Non-pigmented ciliary epithelial cell (primary cell): ENCODE results near the gene ZFX.

ENCODE experiments used
- DNase-seq: peaks from one replicate; pipeline ENCODE4 v3.0.0-alpha.2; 2010; ENCODE audit warnings: low read depth

ZFX gene

DNA sequence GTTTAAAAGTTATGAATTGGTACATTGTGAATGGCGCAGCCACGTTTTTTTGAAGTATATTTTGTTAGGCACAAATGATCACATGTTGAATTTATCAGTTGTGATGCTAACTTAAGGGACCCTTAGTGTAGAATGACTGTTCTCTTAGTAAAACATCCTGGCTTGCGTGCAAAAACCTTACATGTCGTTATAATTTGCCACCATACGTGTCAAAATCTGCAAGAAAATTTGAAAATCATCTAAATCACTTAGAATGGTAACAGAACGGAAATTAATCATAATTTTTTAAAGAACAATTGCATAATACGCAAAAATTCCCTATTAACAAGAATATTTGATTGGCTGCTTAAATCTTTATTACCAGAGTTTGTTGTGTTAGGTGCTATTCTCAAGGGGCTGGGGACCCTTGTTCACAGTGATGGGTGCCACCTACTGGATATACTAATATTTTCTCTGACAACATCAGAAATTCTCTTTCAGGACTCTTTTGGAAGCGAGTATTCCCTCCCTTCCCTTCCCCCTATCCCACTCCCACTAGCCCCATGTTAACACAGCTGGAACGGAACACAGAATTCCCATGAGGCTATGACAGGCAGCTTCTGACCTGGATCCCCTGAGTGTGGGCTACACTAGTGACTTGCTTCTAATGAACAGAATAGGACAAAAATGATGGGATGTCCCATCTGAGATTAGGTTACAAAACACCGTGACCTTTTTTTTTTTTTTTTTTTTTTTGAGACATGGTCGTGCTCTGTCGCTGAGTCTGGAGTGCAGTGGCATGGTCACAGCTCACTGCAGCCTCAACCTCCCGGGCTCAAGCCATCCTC, 92.5 kb downstream of the ZFX start:
- no peak for DNase-seq

DNA sequence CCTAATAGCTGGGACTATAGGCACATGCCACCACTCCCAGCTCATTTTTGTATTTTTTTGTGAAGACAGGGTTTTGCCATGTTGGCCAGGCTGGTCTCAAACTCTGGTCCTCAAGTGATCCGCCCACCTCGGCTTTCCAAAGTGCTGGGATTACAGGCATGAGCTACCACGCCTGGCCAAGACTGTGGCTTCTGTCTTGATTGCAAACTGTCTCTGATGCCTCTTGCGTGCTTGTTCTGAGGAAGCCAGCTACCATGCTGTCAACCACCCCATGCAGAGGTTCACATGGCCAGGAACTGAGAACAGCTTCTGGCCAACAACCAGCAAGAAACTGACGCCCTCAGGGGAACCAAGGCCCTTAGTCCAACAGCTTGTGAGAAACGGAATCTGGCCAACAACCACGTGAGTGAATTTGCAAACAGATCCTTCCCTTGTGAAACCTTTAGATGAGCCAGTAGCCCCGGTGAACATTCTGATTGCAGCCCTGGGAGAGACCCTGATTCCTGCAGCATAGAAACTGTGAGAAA, 93.2 kb downstream of the ZFX start:
- no peak for DNase-seq

DNA sequence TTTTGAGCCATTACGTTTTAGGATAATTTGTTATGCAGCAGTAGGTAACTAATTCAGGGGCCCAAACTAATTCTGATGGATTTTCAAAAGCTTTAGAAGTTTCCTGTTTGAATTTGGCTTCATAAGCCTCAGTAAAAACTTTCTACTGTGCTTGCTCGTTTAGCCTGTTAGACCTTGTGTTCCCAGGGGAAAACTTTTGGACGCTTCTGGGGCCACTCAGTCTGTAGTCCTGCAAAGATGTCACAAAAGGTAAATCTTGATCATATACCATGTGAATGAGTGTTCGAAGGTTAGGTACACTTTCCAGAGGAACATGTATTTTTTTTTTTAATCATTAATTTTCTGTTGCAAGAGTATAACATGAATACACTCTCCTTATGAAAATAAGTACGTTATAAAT, 93.7 kb downstream of the ZFX start:
- DNase-seq: no peak

DNA sequence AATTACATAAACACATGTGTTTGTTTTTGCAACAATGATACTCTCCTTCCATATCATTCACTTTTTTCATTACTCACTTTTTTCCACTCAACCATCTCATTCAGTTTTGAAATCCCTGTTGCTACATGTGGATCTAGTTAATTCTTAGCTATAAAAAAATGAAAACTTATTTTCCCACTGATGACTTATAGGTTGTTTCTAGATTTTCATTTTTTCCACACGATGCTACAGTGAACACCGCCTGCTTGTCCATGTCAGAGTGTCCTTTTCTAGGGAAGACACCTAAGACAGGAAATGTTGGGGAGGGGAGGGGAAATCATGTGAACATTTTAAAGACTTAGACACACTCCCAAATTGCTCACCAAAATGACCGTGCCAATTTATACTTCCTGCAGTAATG, 94.2 kb downstream of the ZFX start:
- DNase-seq: no peak

DNA sequence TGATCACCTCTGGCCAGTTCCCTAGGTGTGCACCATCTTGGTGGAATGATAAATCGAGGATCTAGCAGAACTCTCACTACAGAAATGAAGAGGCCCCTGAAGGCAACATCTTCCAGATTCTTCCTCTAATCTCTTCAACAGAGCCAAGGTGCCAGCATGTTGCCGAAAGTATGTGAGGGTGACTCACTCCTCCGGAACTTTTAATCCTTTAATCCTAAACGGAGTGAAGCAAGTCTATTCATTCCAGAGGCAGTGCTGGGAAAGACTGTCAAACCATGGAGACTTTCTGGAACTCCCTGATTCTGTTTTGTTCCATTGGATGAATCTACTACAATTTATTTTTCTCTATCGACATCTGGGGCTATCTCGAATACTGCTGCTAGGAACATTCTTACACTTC, 95.7 kb downstream of the ZFX start:
- DNase-seq: no peak

DNA sequence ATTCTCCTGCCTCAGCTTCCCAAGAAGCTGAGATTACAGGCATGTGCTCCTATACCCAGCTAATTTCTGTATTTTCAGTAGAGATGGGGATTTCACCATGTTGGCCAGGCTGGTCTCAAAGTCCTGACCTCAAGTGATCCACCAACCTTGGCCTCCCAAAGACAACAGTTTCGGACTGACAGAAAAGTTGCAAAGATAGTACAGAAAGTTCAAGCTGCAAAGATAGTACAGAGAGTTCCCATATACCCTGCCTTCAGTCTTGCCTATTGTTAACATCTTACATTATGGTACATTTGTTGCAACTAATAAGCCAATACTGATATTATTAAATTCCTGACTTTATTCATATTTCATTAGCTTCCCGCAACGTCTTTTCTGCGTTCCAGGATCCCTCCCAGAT, 98.5 kb downstream of the ZFX start:
- no peak for DNase-seq

DNA sequence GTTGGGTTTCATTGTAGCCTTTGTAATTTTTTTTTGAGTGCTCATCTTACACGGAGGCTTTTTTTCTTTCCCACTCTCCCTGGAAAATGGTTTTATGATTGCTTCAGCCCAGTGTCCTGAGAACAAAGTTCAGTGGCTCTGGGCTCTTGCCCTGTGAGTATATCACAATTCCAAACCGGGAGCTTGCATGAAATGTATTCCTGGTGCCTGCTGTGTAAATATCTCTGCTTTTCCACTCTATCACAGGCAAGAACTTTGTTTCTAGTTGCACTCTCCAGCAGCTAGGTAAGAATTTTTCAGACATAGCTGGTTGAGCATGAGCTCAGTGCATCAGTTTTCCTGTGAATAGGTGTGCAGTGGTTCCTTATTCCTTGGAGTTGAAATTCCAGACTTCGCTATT, 103.5 kb downstream of the ZFX start:
- no peak for DNase-seq

DNA sequence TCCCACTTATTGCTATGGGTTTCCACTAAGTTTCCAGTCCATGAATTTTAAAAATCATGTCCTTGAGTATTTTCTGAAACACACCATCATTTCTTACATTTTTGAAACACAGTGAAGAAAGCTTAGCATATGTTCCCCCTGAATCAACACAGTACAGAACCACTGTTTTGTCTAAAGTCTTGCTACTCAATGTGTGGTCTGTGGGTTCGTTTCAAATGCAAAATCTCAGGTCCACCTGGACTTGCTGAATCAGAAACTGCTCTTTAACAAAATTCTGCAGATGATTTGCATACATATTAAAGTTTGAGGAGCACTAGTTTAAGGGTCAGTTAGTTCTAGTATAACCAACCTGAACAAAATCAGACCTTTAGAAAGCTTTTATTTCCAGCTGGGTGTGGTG, 103.9 kb downstream of the ZFX start:
- DNase-seq: no peak

DNA sequence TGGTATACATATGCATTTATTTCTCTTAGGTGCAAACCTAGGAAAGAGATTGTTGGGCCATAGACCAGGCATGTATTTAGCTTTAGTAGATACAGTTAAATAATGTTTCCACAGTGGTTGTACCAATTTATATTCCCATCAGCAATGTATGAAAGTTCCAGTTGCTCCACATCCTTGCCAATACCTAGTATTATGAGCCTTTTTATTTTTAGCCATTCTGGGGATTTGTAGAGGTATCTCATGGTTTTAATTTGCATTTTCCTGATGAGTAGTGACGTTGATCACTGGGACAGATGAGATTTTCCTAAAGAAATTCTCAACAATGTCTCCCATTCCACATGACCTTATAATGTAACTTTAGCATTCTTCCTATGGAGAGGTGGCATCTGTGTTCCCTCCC, 107.5 kb downstream of the ZFX start:
- DNase-seq: no peak

DNA sequence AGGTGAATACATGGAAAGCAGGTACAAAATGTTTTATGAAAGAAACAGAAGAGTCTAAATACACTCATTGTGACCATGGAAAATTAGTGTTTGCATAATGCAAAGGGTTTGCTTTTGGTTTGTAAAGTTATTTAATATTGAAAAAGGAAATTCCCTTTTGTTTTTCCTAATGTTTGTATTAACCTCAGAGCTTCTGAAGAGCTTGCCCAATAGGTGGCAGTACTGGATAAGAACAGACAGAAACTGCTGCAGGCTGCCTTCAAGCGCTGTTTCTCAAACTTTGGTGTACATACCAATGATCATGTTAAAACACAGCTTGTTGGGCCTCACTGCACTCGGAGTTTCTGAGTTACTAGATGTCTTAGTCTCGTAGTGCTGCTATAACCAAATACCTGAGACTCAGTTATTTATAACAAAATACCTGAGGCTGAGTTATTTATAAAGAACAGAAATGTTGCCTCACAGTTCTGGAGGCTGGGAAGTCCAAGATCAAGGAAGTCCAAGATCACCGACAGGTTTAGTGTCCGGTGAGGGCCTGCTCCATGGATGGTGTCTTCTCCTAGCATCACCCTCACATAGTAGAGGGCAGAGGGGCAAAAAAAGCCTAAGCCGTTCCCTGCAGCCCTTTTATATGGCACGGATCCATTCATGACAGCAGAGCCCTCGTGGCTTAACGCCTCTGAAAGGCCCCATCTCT, 110.2 kb downstream of the ZFX start:
- DNase-seq: no peak

DNA sequence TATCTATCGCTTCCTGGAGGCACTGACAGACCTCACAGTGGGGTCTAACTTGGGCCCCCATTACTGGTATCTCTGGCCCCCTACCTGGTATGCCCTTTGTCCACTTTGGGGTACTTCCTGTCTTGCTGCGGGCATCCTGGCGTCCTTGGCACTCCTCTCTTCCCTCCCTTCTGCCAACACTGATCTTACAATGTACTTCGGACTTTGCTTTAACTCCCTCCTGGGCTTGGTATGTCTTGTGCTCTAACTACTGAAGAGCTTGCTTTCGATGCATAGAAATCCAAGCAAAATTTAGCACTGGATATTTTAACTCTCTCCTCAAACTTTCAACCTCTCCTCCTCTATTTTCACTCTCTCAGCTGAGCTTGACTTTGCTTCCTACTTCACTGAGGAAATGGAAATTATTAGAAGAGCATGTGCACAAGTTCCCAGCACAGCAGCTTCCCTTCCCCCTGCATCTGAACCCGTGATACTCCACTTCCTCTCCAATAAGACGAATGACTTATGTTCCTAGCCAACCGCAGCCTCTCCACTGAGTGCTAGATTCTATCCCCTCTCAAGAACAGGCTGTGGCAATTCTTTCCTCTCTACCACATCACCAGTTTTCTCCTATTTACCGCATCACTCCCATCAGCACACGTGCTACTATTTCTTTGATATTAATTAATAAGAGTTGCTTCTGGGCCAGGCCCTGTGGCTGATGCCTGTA, 111.5 kb downstream of the ZFX start:
- no peak for DNase-seq

DNA sequence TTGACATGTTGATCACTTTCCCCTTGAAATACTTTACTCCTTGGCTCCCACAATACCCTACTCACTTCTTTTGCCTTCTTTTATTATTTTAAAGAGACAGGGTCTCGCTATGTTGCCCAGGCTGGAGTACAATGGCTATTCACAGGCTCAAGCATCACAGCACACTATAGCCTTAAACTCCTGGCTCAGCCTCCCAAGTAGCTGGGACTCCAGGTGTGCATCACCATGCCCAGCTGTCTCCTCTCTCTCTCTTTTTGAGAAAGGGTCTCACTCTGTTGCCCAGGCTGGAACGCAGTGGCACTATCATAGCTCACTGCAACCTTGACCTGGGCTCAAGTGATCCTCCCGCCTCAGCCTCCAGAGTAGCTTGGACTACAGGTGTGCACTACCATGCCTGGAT, 112.8 kb downstream of the ZFX start:
- no peak for DNase-seq

DNA sequence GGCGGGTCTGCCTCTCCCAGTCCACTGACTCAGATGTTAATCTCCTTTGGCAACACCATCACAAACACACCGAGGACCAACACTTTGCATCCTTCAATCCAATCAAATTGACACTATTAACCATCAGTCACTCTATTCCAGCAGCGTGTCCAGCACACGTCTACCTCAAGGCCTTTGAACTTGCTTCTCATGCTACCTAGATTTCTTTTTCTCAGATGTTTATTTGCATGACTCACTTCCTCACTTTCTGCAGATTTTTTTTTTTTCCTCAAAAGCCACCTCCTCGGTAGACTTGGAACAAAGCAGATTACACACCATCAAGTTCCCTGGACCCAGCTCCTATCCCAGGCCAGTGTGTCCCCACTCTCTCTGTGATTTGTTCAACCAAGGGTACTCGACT, 114.9 kb downstream of the ZFX start:
- DNase-seq: no peak
